Stimulated activated CD8-positive, alpha-beta memory T cell treated with anti-CD3 and anti-CD28 coated beads, Interleukin-12 subunit alpha, Interleukin-12 subunit beta, amount 100 ng/mL, for 1 hour (primary cell): Measurements from ENCODE around the gene PPP2R2C.

ENCODE experiments used
- DNase-seq: peaks from one replicate; pipeline ENCODE4 v3.0.0-alpha.2; 2020; ENCODE audit warnings: low read depth

Gene PPP2R2C

GRCh38 chr4:6362243-6362885 is 110.0 kb downstream of the PPP2R2C start:
- DNase-seq: no peak

GRCh38 chr4:6361076-6361784 is 111.2 kb downstream of the PPP2R2C start:
- DNase-seq: no peak

- DNase-seq: no peak
These were observed 112.0 kb downstream of the PPP2R2C start for GRCh38 chr4:6360385-6360784.

GRCh38 chr4:6359536-6360308 is 112.7 kb downstream of the PPP2R2C start:
- DNase-seq: no peak

GRCh38 chr4:6357476-6357875 is 114.9 kb downstream of the PPP2R2C start:
- no peak for DNase-seq

GRCh38 chr4:6356076-6356560 is 116.3 kb downstream of the PPP2R2C start:
- DNase-seq: no peak

- no peak for DNase-seq
These were observed 117.4 kb downstream of the PPP2R2C start for GRCh38 chr4:6355052-6355451.

- DNase-seq: no peak
These were observed 117.8 kb downstream of the PPP2R2C start for GRCh38 chr4:6354626-6355025.

GRCh38 chr4:6354119-6354518 is 118.3 kb downstream of the PPP2R2C start:
- no peak for DNase-seq

- DNase-seq: no peak
These were observed 120.3 kb downstream of the PPP2R2C start for GRCh38 chr4:6352031-6352692.

- no peak for DNase-seq
These were observed 121.0 kb downstream of the PPP2R2C start for GRCh38 chr4:6351246-6352000.

GRCh38 chr4:6350646-6351045 is 121.8 kb downstream of the PPP2R2C start:
- DNase-seq: no peak

GRCh38 chr4:6349896-6350603 is 122.4 kb downstream of the PPP2R2C start:
- no peak for DNase-seq

GRCh38 chr4:6348408-6348807 is 124.0 kb downstream of the PPP2R2C start:
- DNase-seq: no peak

- DNase-seq: no peak
These were observed 124.8 kb downstream of the PPP2R2C start for GRCh38 chr4:6347511-6348045.

GRCh38 chr4:6346373-6347110 is 125.9 kb downstream of the PPP2R2C start:
- DNase-seq: no peak

GRCh38 chr4:6345866-6346265 is 126.5 kb downstream of the PPP2R2C start:
- no peak for DNase-seq

GRCh38 chr4:6345096-6345830 is 127.2 kb downstream of the PPP2R2C start:
- no peak for DNase-seq

- DNase-seq: no peak
These were observed 128.4 kb downstream of the PPP2R2C start for GRCh38 chr4:6343939-6344408.
